Measurements from ENCODE around the gene MORN1. TPM values are rescaled to one million over a fixed set of nuclear protein-coding genes. Genes with fewer than 3 reads are reported as not detected.
A peak's percentile ranks its signal among the peaks of the same experiment; 100 is the strongest.

The MORN1 gene
- polyA plus RNA-seq, 1 donor: 10.3 TPM

DNA sequence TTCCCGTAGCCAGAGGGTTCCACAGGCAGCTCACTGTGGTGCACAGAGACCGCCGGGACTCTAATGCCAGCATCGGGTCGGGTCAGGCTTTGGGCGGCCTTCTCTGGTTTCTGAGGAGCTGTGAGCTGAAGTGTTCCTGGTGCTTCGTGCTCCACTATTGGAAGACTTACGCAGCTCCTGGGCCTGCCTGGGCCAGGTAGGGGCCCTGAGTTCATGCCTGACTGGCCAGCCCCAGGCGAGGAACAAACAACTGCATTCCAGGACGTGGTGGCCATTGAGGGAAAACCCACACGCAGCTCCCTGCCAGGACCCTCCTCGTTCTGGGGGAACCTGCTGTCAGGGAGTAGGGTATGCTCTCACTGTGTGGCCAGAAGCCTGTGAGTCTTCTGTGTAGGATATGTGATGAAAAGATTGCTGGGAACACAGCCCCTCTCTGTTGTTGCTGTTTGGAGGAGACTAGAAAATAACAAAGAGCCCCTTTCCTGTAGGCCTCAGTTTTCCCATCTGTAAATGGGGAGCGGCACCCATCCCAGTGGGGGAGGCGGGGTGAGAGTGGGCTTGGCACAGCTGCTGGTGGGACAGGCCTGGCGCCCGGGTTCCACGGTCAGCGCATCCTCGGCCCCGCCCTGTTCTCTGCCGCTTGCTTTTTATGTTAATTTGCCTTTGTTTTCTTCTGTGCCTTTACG lies 8.7 kb upstream of the MORN1 start:
- Histone ChIP-seq H3K4me1 (ENCODE audit: control insufficient read depth, insufficient read depth, low read length) (no peaks in the 10 kb centered on the region), H3K27me3 (ENCODE audit: control insufficient read depth, insufficient read depth, low read length) (no peaks in the 10 kb centered on the region), H3K36me3 (ENCODE audit: control insufficient read depth, insufficient read depth, low read length) (peaks cover 92% of the 10 kb centered on the region), H3K4me3 (ENCODE audit: low read length) (no peak overlapping the region), H3K27ac (ENCODE audit: low read length) (no peak overlapping the region), H3K9me3 (ENCODE audit: control insufficient read depth, low read depth, low read length) (no peaks in the 10 kb centered on the region)
- DNase-seq: no peak
- WGBS (ENCODE audit: insufficient coverage, low lambda C conversion rate): no CpG with 5 or more reads among the region's 22 CpGs

DNA sequence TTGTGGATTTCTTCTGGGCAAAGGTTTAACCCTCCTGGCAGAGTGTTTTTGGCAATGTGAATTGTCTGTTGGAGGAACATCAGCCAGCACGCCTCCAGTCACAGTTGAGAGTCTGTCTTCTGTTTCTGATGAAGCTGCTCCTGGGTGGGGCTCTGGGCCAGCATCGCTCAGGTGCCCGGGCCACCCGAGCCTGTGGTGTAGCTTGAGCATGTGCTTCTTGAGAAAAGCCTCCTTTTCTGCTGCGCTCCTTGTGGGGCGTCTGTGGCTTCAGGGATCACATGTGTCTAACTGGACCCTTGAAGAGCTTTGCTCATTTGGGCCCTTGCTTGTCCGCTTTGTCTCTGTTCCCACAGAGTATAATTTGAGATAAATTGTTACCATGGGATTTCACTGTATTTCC lies 7.5 kb upstream of the MORN1 start:
- no peak for DNase-seq
- Histone ChIP-seq H3K4me3 (ENCODE audit: low read length) (no peak overlapping the region), H3K27me3 (ENCODE audit: control insufficient read depth, insufficient read depth, low read length) (no peaks in the 10 kb centered on the region), H3K9me3 (ENCODE audit: control insufficient read depth, low read depth, low read length) (no peaks in the 10 kb centered on the region), H3K36me3 (ENCODE audit: control insufficient read depth, insufficient read depth, low read length) (peaks cover 85% of the 10 kb centered on the region), H3K27ac (ENCODE audit: low read length) (no peak overlapping the region), H3K4me1 (ENCODE audit: control insufficient read depth, insufficient read depth, low read length) (no peaks in the 10 kb centered on the region)
- no CpG with 5 or more reads among the region's 7 CpGs for WGBS (ENCODE audit: insufficient coverage, low lambda C conversion rate)

DNA sequence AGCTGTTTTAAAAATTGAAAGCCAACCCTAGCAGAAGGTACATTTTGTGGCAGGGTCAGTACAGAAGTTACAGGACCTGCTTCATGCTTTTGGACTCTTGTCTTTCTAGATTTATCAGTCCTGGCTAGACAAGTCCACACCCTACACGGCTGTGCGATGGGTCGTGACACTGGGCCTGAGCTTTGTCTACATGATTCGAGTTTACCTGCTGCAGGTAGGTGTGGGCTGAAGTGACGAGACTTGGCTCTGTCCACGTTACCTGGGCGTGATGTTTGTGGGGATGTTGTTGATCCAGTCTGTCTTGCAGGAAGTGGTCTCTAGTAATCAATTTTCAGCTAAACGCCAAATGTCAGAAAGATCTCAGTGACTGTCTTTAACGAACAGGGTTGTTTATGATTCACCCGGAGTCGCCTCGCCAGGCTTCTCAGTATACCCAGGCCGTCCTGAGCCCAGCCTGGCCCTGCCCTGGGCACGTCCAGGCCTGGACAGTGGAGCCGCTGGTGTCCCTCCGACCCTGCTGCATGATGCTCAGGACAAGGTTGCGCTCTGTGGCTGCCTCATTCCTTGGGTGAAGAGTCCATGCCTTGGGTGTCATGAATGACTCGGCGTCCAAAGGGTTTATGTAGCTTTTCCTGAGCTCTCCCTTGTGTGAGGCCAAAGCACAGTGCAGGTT lies 5.8 kb upstream of the MORN1 start:
- H3K36me3 ChIP-seq (ENCODE audit: control insufficient read depth, insufficient read depth, low read length): peaks cover 77% of the 10 kb centered on the region

DNA sequence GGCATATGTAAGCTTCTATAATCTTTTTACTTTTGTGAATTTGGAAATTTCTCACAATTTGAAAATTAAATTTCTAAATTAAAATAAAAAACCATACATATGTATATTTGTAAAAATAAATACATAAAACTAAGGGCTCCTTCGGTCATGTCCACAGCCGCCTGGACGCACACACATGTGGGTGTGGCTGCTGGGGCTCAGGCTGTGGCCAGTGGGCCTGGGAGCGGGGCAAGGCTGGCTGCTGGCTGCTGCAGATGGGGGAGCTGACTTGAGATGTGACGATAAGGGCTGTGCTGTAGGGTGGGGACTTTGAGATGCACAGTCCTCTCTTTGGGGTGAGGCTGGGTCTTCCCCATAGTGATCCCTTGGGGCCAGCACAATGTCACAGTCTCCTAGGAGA lies 5.1 kb upstream of the MORN1 start:
- WGBS (ENCODE audit: insufficient coverage, low lambda C conversion rate): no CpG with 5 or more reads among the region's 5 CpGs
- H3K27me3 ChIP-seq (ENCODE audit: control insufficient read depth, insufficient read depth, low read length): no peaks in the 10 kb centered on the region
- H3K9me3 ChIP-seq (ENCODE audit: control insufficient read depth, low read depth, low read length): no peaks in the 10 kb centered on the region
- DNase-seq: no peak
- peaks cover 70% of the 10 kb centered on the region for H3K36me3 ChIP-seq (ENCODE audit: control insufficient read depth, insufficient read depth, low read length)
- no peak overlapping the region for H3K4me3 ChIP-seq (ENCODE audit: low read length)
- peaks cover 12% of the 10 kb centered on the region for H3K4me1 ChIP-seq (ENCODE audit: control insufficient read depth, insufficient read depth, low read length)
- H3K27ac ChIP-seq (ENCODE audit: low read length): no peak overlapping the region

More for the DNA sequence above, 5.8 kb upstream of the MORN1 start:
- no peaks in the 10 kb centered on the region for H3K27me3 ChIP-seq (ENCODE audit: control insufficient read depth, insufficient read depth, low read length)
- no peak for DNase-seq
- WGBS (ENCODE audit: insufficient coverage, low lambda C conversion rate): no CpG with 5 or more reads among the region's 19 CpGs
- H3K9me3 ChIP-seq (ENCODE audit: control insufficient read depth, low read depth, low read length): no peaks in the 10 kb centered on the region
- H3K4me3 ChIP-seq (ENCODE audit: low read length): no peak overlapping the region
- peaks cover 12% of the 10 kb centered on the region for H3K4me1 ChIP-seq (ENCODE audit: control insufficient read depth, insufficient read depth, low read length)
- no peak overlapping the region for H3K27ac ChIP-seq (ENCODE audit: low read length)

DNA sequence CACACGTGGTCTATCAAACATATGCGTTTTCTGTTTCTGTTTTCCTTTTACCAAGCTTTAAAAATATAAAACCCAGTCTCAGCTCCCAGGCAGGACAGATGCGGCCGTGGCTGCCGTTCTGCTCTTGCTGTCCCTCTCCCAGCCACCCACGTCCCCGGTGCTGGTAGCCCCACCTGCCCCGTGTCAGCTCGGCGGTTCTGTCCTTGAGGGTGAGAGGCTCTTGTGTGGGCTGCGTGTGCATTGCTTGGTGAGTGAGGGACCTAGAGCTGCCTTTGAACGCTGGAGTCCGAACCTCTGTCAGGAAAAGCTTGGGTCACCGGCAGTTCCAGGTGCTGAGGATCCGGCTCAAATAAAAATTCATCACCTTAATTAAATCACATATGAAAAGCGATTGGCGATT lies 4.7 kb upstream of the MORN1 start:
- Histone ChIP-seq H3K4me3 (ENCODE audit: low read length) (no peak overlapping the region), H3K36me3 (ENCODE audit: control insufficient read depth, insufficient read depth, low read length) (peaks cover 68% of the 10 kb centered on the region), H3K9me3 (ENCODE audit: control insufficient read depth, low read depth, low read length) (no peaks in the 10 kb centered on the region), H3K27ac (ENCODE audit: low read length) (no peak overlapping the region), H3K4me1 (ENCODE audit: control insufficient read depth, insufficient read depth, low read length) (peaks cover 12% of the 10 kb centered on the region), H3K27me3 (ENCODE audit: control insufficient read depth, insufficient read depth, low read length) (no peaks in the 10 kb centered on the region)
- no CpG with 5 or more reads among the region's 17 CpGs for WGBS (ENCODE audit: insufficient coverage, low lambda C conversion rate)
- DNase-seq: no peak

DNA sequence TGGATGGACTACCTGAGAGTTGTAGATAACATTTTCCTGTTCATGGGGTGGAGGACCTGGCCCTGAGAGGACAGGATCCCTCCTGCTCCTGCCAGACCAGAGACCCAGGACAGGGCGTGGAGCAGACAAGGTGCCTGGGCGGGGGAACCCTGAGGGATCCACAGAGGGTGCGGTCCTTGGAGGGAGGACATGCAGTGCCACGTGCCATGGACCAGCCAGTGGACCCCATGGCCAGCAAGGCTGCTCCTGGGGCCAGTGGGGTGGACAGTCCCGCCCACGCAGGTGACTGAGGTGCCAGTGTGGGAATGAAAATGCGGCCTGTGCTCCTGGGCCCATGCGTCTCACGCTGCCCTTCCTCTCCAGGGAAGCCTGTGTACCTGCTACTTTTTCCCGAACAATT lies 3.9 kb upstream of the MORN1 start:
- Histone ChIP-seq H3K27ac (ENCODE audit: low read length) (no peak overlapping the region), H3K4me3 (ENCODE audit: low read length) (no peak overlapping the region), H3K36me3 (ENCODE audit: control insufficient read depth, insufficient read depth, low read length) (peaks cover 60% of the 10 kb centered on the region), H3K4me1 (ENCODE audit: control insufficient read depth, insufficient read depth, low read length) (peaks cover 17% of the 10 kb centered on the region), H3K27me3 (ENCODE audit: control insufficient read depth, insufficient read depth, low read length) (no peaks in the 10 kb centered on the region), H3K9me3 (ENCODE audit: control insufficient read depth, low read depth, low read length) (no peaks in the 10 kb centered on the region)
- no peak for DNase-seq
- no CpG with 5 or more reads among the region's 10 CpGs for WGBS (ENCODE audit: insufficient coverage, low lambda C conversion rate)

DNA sequence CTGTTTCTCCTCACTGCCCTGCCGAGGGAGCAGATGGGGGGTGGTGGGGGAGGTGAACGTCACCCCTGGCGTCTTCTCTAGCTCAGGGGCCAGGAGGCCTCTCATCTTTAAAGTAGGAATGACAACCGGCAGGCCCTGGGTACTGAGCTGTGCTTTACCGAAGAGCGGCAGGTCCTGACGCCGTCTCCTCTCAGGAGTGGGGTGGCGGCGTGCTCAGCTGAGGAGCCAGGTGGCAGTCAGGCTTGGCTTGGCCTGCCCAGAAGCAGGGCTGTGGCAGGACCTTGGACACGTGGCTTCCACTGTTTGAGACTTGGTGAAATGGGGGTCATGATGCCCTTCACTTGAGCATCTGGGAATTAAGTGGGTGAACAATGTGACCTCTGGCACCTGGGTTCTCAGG lies 3.4 kb upstream of the MORN1 start:
- no peaks in the 10 kb centered on the region for H3K9me3 ChIP-seq (ENCODE audit: control insufficient read depth, low read depth, low read length)
- no peaks in the 10 kb centered on the region for H3K27me3 ChIP-seq (ENCODE audit: control insufficient read depth, insufficient read depth, low read length)
- no peak overlapping the region for H3K4me3 ChIP-seq (ENCODE audit: low read length)
- no peak overlapping the region for H3K27ac ChIP-seq (ENCODE audit: low read length)
- DNase-seq: no peak
- H3K36me3 ChIP-seq (ENCODE audit: control insufficient read depth, insufficient read depth, low read length): peaks cover 58% of the 10 kb centered on the region
- WGBS (ENCODE audit: insufficient coverage, low lambda C conversion rate): no CpG with 5 or more reads among the region's 11 CpGs
- H3K4me1 ChIP-seq (ENCODE audit: control insufficient read depth, insufficient read depth, low read length): peaks cover 17% of the 10 kb centered on the region

DNA sequence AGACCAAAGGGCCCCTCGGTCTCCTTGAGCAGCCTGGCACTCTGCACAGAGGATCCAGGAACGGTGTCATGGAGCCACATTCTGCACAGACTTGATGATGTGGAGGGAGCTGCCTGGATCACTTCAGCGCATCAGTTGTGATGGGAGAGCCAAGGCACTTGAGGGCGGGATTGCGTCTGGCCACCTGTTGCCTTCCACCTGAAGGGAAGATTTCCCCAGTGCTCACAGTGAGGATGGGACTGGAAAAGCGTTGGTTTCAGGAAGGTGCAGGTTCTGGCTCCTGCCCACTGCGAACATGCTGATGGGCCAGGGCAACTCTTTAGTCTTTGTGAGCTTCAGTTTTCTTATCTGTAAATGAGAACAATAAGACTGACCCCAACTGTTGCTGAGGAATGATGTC lies 2.9 kb upstream of the MORN1 start:
- H3K9me3 ChIP-seq (ENCODE audit: control insufficient read depth, low read depth, low read length): no peaks in the 10 kb centered on the region
- DNase-seq: no peak
- peaks cover 54% of the 10 kb centered on the region for H3K36me3 ChIP-seq (ENCODE audit: control insufficient read depth, insufficient read depth, low read length)
- H3K27ac ChIP-seq (ENCODE audit: low read length): no peak overlapping the region
- H3K4me3 ChIP-seq (ENCODE audit: low read length): no peak overlapping the region
- peaks cover 17% of the 10 kb centered on the region for H3K4me1 ChIP-seq (ENCODE audit: control insufficient read depth, insufficient read depth, low read length)
- WGBS (ENCODE audit: insufficient coverage, low lambda C conversion rate): no CpG with 5 or more reads among the region's 7 CpGs
- no peaks in the 10 kb centered on the region for H3K27me3 ChIP-seq (ENCODE audit: control insufficient read depth, insufficient read depth, low read length)

DNA sequence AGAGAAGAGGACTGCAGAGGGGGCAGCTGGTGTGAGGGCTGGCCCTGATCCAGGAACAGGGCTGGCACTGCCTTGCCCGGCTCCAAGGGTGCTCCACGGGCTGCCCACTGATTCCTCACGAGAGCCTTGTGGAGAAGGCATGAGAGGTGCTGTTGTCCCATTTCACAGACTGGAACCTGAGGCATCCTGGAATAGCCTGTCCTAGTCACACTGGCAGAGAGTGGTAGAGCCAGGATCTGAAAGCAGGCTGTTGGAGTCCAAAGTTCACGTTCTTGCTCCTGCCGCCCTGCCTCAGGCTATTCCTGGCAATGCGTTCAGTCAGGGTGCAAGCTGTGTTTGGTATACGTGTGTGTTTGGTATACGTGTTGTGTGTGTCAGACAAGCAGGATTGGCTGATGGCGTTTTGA lies 2.1 kb upstream of the MORN1 start:
- Histone ChIP-seq H3K36me3 (ENCODE audit: control insufficient read depth, insufficient read depth, low read length) (peaks cover 47% of the 10 kb centered on the region), H3K4me1 (ENCODE audit: control insufficient read depth, insufficient read depth, low read length) (peaks cover 17% of the 10 kb centered on the region), H3K27ac (ENCODE audit: low read length) (peak overlapping the region; percentile 24), H3K4me3 (ENCODE audit: low read length) (no peak overlapping the region), H3K9me3 (ENCODE audit: control insufficient read depth, low read depth, low read length) (no peaks in the 10 kb centered on the region), H3K27me3 (ENCODE audit: control insufficient read depth, insufficient read depth, low read length) (no peaks in the 10 kb centered on the region)
- peak in 1 of 2 donors; percentile 72 for DNase-seq
- WGBS (ENCODE audit: insufficient coverage, low lambda C conversion rate): no CpG with 5 or more reads among the region's 9 CpGs

DNA sequence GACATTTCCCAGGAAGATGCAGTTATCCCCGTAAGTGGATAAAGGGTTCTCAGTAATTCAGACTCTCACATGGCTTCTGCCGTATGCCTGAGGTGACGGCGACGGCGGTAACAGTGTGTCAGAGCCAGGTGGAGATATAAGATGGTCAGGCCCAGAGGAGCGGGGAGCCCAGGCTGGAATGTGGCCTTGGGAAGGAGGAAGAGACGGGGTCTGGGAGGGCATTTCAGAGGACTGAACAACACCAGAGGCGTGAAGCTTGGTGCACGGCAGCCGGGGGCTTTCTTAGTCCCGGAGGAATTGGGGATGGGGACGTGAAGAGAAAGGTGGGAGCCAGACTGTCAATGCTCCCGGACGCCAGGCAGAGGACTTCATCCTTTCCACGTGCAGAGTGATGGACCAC lies 1.3 kb upstream of the MORN1 start:
- H3K36me3 ChIP-seq (ENCODE audit: control insufficient read depth, insufficient read depth, low read length): peaks cover 45% of the 10 kb centered on the region
- H3K4me3 ChIP-seq (ENCODE audit: low read length): peak overlapping the region; percentile 64
- H3K27me3 ChIP-seq (ENCODE audit: control insufficient read depth, insufficient read depth, low read length): no peaks in the 10 kb centered on the region
- WGBS (ENCODE audit: insufficient coverage, low lambda C conversion rate): no CpG with 5 or more reads among the region's 16 CpGs
- no peaks in the 10 kb centered on the region for H3K9me3 ChIP-seq (ENCODE audit: control insufficient read depth, low read depth, low read length)
- peak overlapping the region; percentile 84 for H3K27ac ChIP-seq (ENCODE audit: low read length)
- DNase-seq: no peak
- H3K4me1 ChIP-seq (ENCODE audit: control insufficient read depth, insufficient read depth, low read length): peaks cover 17% of the 10 kb centered on the region

Measured in large intestine (tissue), 3 donors.